ENCODE data around the gene ITGB4.

DNA sequence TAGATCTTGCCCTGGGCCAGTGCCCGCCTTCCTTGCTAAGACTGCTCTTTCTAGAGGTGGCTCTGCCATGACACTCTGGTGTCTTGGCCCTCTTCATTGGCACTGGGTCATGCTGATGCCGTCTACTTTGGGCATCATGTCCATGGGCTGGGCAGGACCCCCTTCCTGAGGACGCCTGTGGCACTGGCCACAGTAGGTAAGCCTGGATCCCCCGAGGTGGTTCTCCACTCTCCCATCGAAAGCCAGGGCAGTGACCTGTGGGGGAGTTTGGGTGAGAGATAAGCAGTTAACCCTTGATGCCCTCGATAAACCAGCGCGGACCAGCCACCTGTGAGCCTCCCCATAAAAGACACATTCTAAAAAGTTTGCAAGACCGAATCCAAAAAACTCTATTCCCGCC lies 20.0 kb upstream of the ITGB4 start:
- TF ChIP-seq CTCF (IDR thresholded peaks at IDR 0.05): no peak
- TF ChIP-seq POLR2A (IDR thresholded peaks at IDR 0.05): no peak
- no peak for TF ChIP-seq EP300 (IDR thresholded peaks at IDR 0.05)

Data from ovary (tissue), 3 donors.